Osteocyte (in vitro differentiated cells): ENCODE measurements around the gene ZNF106. TPM values are rescaled to one million over a fixed set of nuclear protein-coding genes. Genes with fewer than 3 reads are reported as not detected.

Experiments
- DNase-seq: peaks from one replicate; pipeline ENCODE4 v3.0.0; 2021; ENCODE audit warnings: mixed read lengths; ENCODE audit not compliant: unreplicated experiment; ENCODE audit errors: extremely low spot score
- H3K27ac Mint-ChIP-seq: one replicate; pipeline ENCODE4 v1.8.0; 2021; ENCODE audit warnings: mild to moderate bottlenecking, mixed read lengths; ENCODE audit not compliant: unreplicated experiment
- H3K27me3 Mint-ChIP-seq: one replicate; pipeline ENCODE4 v1.8.0; 2021; ENCODE audit warnings: mixed read lengths; ENCODE audit not compliant: unreplicated experiment
- H3K36me3 Mint-ChIP-seq: one replicate; pipeline ENCODE4 v1.8.0; 2021; ENCODE audit warnings: mixed read lengths; ENCODE audit not compliant: unreplicated experiment
- H3K4me1 Mint-ChIP-seq: one replicate; pipeline ENCODE4 v1.8.0; 2021; ENCODE audit warnings: mixed read lengths; ENCODE audit not compliant: unreplicated experiment
- H3K4me3 Mint-ChIP-seq: one replicate; pipeline ENCODE4 v1.8.0; 2021; ENCODE audit warnings: mild to moderate bottlenecking, moderate library complexity, mixed read lengths; ENCODE audit not compliant: unreplicated experiment
- H3K9me3 Mint-ChIP-seq: one replicate; pipeline ENCODE4 v1.8.0; 2021; ENCODE audit warnings: mixed read lengths; ENCODE audit not compliant: unreplicated experiment
- CTCF ChIP-seq: fragments of 200-600 bp; sonication (generic); IDR thresholded peaks from 2 replicates; pipeline ENCODE4 v1.5.0; 2021; ENCODE audit warnings: antibody characterized with exemption, mild to moderate bottlenecking, moderate library complexity
- total RNA-seq: library from RNA; stranded (reverse); gene quantifications from 2 replicates; pipeline ENCODE4 v1.2.1, GENCODE V29; 2021

The ZNF106 gene
- total RNA-seq, 1 donor from 2014 or later: 59.7 TPM

- peak overlapping the region; percentile 72 for H3K4me3 Mint-ChIP-seq
- peaks cover 61% of the 10 kb centered on the region for H3K4me1 Mint-ChIP-seq
- no peaks in the 10 kb centered on the region for H3K27me3 Mint-ChIP-seq
- H3K9me3 Mint-ChIP-seq: no peaks in the 10 kb centered on the region
- TF ChIP-seq CTCF: no peak
- DNase-seq: peak; percentile 90
- peaks cover 6% of the 10 kb centered on the region for H3K36me3 Mint-ChIP-seq
- H3K27ac Mint-ChIP-seq: peak overlapping the region; percentile 99
Observed at GRCh38 chr15:42457445-42458442, 33.2 kb downstream of the ZNF106 start.

- peaks cover 6% of the 10 kb centered on the region for H3K36me3 Mint-ChIP-seq
- peak overlapping the region; percentile 99 for H3K27ac Mint-ChIP-seq
- no peak for TF ChIP-seq CTCF
- no peak for DNase-seq
- peak overlapping the region; percentile 72 for H3K4me3 Mint-ChIP-seq
- H3K4me1 Mint-ChIP-seq: peaks cover 61% of the 10 kb centered on the region
- no peaks in the 10 kb centered on the region for H3K9me3 Mint-ChIP-seq
- no peaks in the 10 kb centered on the region for H3K27me3 Mint-ChIP-seq
Observed at GRCh38 chr15:42456971-42457370, 34.0 kb downstream of the ZNF106 start.

GRCh38 chr15:42456531-42456930 lies 34.4 kb downstream of the ZNF106 start:
- peak overlapping the region; percentile 72 for H3K4me3 Mint-ChIP-seq
- peak overlapping the region; percentile 99 for H3K27ac Mint-ChIP-seq
- no peak for TF ChIP-seq CTCF
- no peaks in the 10 kb centered on the region for H3K9me3 Mint-ChIP-seq
- H3K27me3 Mint-ChIP-seq: no peaks in the 10 kb centered on the region
- peaks cover 60% of the 10 kb centered on the region for H3K4me1 Mint-ChIP-seq
- peaks cover 9% of the 10 kb centered on the region for H3K36me3 Mint-ChIP-seq
- DNase-seq: no peak

- Mint-ChIP-seq H3K36me3 (peaks cover 30% of the 10 kb centered on the region), H3K9me3 (no peaks in the 10 kb centered on the region), H3K27me3 (no peaks in the 10 kb centered on the region), H3K4me1 (peaks cover 46% of the 10 kb centered on the region), H3K27ac (no peak overlapping the region), H3K4me3 (no peak overlapping the region)
- no peak for TF ChIP-seq CTCF
- no peak for DNase-seq
Observed at GRCh38 chr15:42453826-42454225, 37.1 kb downstream of the ZNF106 start.

- no peaks in the 10 kb centered on the region for H3K9me3 Mint-ChIP-seq
- H3K27me3 Mint-ChIP-seq: no peaks in the 10 kb centered on the region
- no peak overlapping the region for H3K27ac Mint-ChIP-seq
- no peak for TF ChIP-seq CTCF
- no peak overlapping the region for H3K4me3 Mint-ChIP-seq
- no peak for DNase-seq
- peaks cover 15% of the 10 kb centered on the region for H3K4me1 Mint-ChIP-seq
- peaks cover 50% of the 10 kb centered on the region for H3K36me3 Mint-ChIP-seq
Observed at GRCh38 chr15:42450425-42450790, 40.5 kb downstream of the ZNF106 start.
